PFSK-1 (cell line): ENCODE measurements around the gene PLAC1.

ENCODE experiments used
- REST ChIP-seq, 2 experiments: IDR thresholded peaks; 2 replicates each; pipeline versions ENCODE4 v1.6.1 to v1.8.0; 2011 to 2012; ENCODE audit warnings: low read depth in 2 of 2, low read length in 2 of 2, control low read depth in 1 of 2, inconsistent platforms in 1 of 2, mild to moderate bottlenecking in 1 of 2, moderate library complexity in 1 of 2; ENCODE audit not compliant: insufficient read depth in 1 of 2
- TAF1 ChIP-seq: IDR thresholded peaks from 2 replicates; pipeline ENCODE4 v1.6.1; 2012; ENCODE audit warnings: low read length, control low read depth, borderline replicate concordance; ENCODE audit not compliant: insufficient read depth

- TF ChIP-seq TAF1: no peak
- no peak for TF ChIP-seq REST (IDR thresholded peaks at IDR 0.05; ENCODE audit: insufficient read depth in 1 of 2, low read depth in 2 of 2, low read length in 2 of 2)
These were observed 66.0 kb downstream of the PLAC1 start for GRCh38 chrX:134592303-134592702.
